ES-I3 (cell line): Measurements from ENCODE around the gene VCX3B.
"Not testable (repeated sequence)": the region's sequence is repeated elsewhere in the genome, so short reads cannot be mapped to it uniquely, and the experiment has no call there.

Source experiments
- H3K36me3 ChIP-seq: 2 replicates; pipeline ENCODE4 v1.6.1; 2013; ENCODE audit warnings: mild to moderate bottlenecking, low read length, control low read depth, moderate library complexity; ENCODE audit not compliant: insufficient read depth
- H3K4me1 ChIP-seq: 2 replicates; pipeline ENCODE4 v1.6.1; 2013; ENCODE audit warnings: mild to moderate bottlenecking, control low read depth, low read length; ENCODE audit not compliant: insufficient read depth
- H3K9ac ChIP-seq: 2 replicates; pipeline ENCODE4 v1.6.1; 2013; ENCODE audit warnings: low read depth, mild to moderate bottlenecking, low read length, moderate library complexity
- H3K9me3 ChIP-seq: 2 replicates; pipeline ENCODE4 v1.6.1; 2013; ENCODE audit warnings: mild to moderate bottlenecking, low read length, moderate library complexity; ENCODE audit not compliant: control insufficient read depth, insufficient read depth

VCX3B gene

GRCh38 chrX:8464530-8464929 lies at the start of gene VCX3B:
Gene VCX3B (plus strand): TSS chrX:8464830. CDS start chrX:8465451, 621 bp downstream.
- H3K9me3 ChIP-seq, H3K9ac ChIP-seq, H3K36me3 ChIP-seq, H3K4me1 ChIP-seq: not testable (repeated sequence)

GRCh38 chrX:8418301-8418700 lies 46.3 kb upstream of the VCX3B start:
- no peaks in the 10 kb centered on the region for H3K4me1 ChIP-seq
- H3K9me3 ChIP-seq: no peaks in the 10 kb centered on the region
- H3K9ac ChIP-seq: no peak overlapping the region
- H3K36me3 ChIP-seq: no peaks in the 10 kb centered on the region

GRCh38 chrX:8424912-8425311 lies 39.7 kb upstream of the VCX3B start:
- Histone ChIP-seq H3K36me3 (no peaks in the 10 kb centered on the region), H3K4me1 (peaks cover 3% of the 10 kb centered on the region; the same call in 1 of the 2 replicates)

GRCh38 chrX:8429692-8430249 lies 34.9 kb upstream of the VCX3B start:
- Histone ChIP-seq H3K9me3 (no peaks in the 10 kb centered on the region), H3K4me1 (peaks cover 3% of the 10 kb centered on the region; the same call in 1 of the 2 replicates), H3K9ac (no peak overlapping the region), H3K36me3 (no peaks in the 10 kb centered on the region)

More at GRCh38 chrX:8424912-8425311, 39.7 kb upstream of the VCX3B start:
- Histone ChIP-seq H3K9me3 (no peaks in the 10 kb centered on the region), H3K9ac (no peak overlapping the region)

GRCh38 chrX:8430444-8430843 lies 34.2 kb upstream of the VCX3B start:
- no peaks in the 10 kb centered on the region; the same call in 1 of the 2 replicates for H3K4me1 ChIP-seq
- no peaks in the 10 kb centered on the region for H3K9me3 ChIP-seq
- no peak overlapping the region for H3K9ac ChIP-seq
- no peaks in the 10 kb centered on the region for H3K36me3 ChIP-seq

GRCh38 chrX:8432396-8432795 lies 32.2 kb upstream of the VCX3B start:
- H3K36me3 ChIP-seq: no peaks in the 10 kb centered on the region
- no peaks in the 10 kb centered on the region for H3K9me3 ChIP-seq
- no peaks in the 10 kb centered on the region for H3K4me1 ChIP-seq
- H3K9ac ChIP-seq: no peak overlapping the region

- Histone ChIP-seq H3K9me3 (no peaks in the 10 kb centered on the region), H3K36me3 (no peaks in the 10 kb centered on the region), H3K9ac (no peak overlapping the region), H3K4me1 (no peaks in the 10 kb centered on the region)
These were observed 31.2 kb upstream of the VCX3B start for GRCh38 chrX:8433109-8434062.

- Histone ChIP-seq H3K4me1 (peaks cover 2% of the 10 kb centered on the region; the same call in 1 of the 2 replicates), H3K9ac (no peak overlapping the region), H3K36me3 (no peaks in the 10 kb centered on the region), H3K9me3 (no peaks in the 10 kb centered on the region)
These were observed 17.3 kb upstream of the VCX3B start for GRCh38 chrX:8447368-8447767.

GRCh38 chrX:8452343-8452742 lies 12.3 kb upstream of the VCX3B start:
- H3K9me3 ChIP-seq, H3K9ac ChIP-seq, H3K36me3 ChIP-seq, H3K4me1 ChIP-seq: not testable (repeated sequence)

- Histone ChIP-seq H3K36me3 (no peaks in the 10 kb centered on the region), H3K9me3 (no peaks in the 10 kb centered on the region), H3K9ac (no peak overlapping the region)
These were observed 11.0 kb upstream of the VCX3B start for GRCh38 chrX:8453611-8454010.

GRCh38 chrX:8455557-8455956 lies 9.1 kb upstream of the VCX3B start:
- Histone ChIP-seq H3K9me3 (no peaks in the 10 kb centered on the region), H3K4me1 (no peaks in the 10 kb centered on the region), H3K9ac (no peak overlapping the region), H3K36me3 (no peaks in the 10 kb centered on the region)

More at GRCh38 chrX:8453611-8454010, 11.0 kb upstream of the VCX3B start:
- peaks cover 2% of the 10 kb centered on the region; the same call in 1 of the 2 replicates for H3K4me1 ChIP-seq

- no peaks in the 10 kb centered on the region for H3K9me3 ChIP-seq
- H3K36me3 ChIP-seq: no peaks in the 10 kb centered on the region
- no peak overlapping the region for H3K9ac ChIP-seq
- no peaks in the 10 kb centered on the region for H3K4me1 ChIP-seq
These were observed 2.1 kb upstream of the VCX3B start for GRCh38 chrX:8462488-8462887.

GRCh38 chrX:8484360-8484949 lies 19.8 kb downstream of the VCX3B start:
- no peaks in the 10 kb centered on the region for H3K9me3 ChIP-seq
- H3K9ac ChIP-seq: no peak overlapping the region
- H3K36me3 ChIP-seq: no peaks in the 10 kb centered on the region
- no peaks in the 10 kb centered on the region for H3K4me1 ChIP-seq

GRCh38 chrX:8495036-8495435 lies 30.4 kb downstream of the VCX3B start:
- H3K9me3 ChIP-seq, H3K9ac ChIP-seq, H3K36me3 ChIP-seq, H3K4me1 ChIP-seq: not testable (repeated sequence)
